Activated naive CD8-positive, alpha-beta T cell treated with anti-CD3 and anti-CD28 coated beads, Interleukin-2, amount 10 ng/mL, durations not matched to agents 7 days and 5 days (primary cell): ENCODE data around the gene S100A5. TPM values are rescaled to one million over a fixed set of nuclear protein-coding genes. Genes with fewer than 3 reads are reported as not detected.

Source experiments
- ATAC-seq: fragments of 150-1000 bp; cut with Tn5 transposase; one replicate; pipeline ENCODE4 v1.10.0; 2021; ENCODE audit warnings: low read depth, moderate library complexity
- POLR2A ChIA-PET: fragments of 350-600 bp; sonication (Branson Sonifier 250); formaldehyde crosslinking; loops from one replicate; lab custom pipeline; 2021; ENCODE audit warnings: antibody characterized with exemption; lab: Charles Lee
- DNase-seq: peaks from one replicate; pipeline ENCODE4 v3.0.0; 2021
- H3K27ac Mint-ChIP-seq: one replicate; pipeline ENCODE4 v1.8.0; 2022; ENCODE audit warnings: mild to moderate bottlenecking, mixed read lengths
- H3K27me3 Mint-ChIP-seq: one replicate; pipeline ENCODE4 v1.8.0; 2022; ENCODE audit warnings: mild to moderate bottlenecking, moderate library complexity, mixed read lengths
- H3K36me3 Mint-ChIP-seq: one replicate; pipeline ENCODE4 v1.8.0; 2021; ENCODE audit warnings: mild to moderate bottlenecking, mixed read lengths
- H3K4me1 Mint-ChIP-seq: one replicate; pipeline ENCODE4 v1.8.0; 2021; ENCODE audit warnings: mixed read lengths
- H3K4me3 Mint-ChIP-seq: one replicate; pipeline ENCODE4 v1.8.0; 2022; ENCODE audit warnings: mild to moderate bottlenecking, moderate library complexity, mixed read lengths
- H3K9me3 Mint-ChIP-seq: one replicate; pipeline ENCODE4 v1.8.0; 2021; ENCODE audit warnings: mixed read lengths
- total RNA-seq, 2 experiments: library from RNA; stranded (reverse); gene quantifications; one replicate each; pipeline ENCODE4 v1.2.3, GENCODE V29; 2021

S100A5 gene
- total RNA-seq, 2 experiments from 2014 or later, result 2.2 to 2.7 TPM

DNA sequence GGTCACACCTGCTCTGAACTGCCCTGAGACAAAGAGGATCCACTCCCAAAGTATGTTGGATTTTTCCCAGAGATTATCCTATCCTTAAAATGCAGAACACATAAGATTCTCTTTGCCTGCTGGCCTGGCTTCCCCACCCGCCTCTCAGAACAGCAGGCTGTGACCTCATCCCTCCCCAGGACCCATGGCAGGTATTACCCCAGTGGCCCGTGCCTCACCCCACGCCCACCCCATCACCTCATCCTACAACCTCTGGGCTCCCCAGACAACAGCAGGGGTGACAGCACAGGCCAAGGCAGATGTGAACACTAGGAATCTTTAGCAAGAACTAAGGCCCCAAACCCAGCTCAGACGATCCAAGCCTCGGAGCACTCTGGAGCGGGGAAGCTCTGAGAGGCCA, 45.2 kb downstream of the S100A5 start:
- no peaks in the 10 kb centered on the region for H3K36me3 Mint-ChIP-seq
- no peak overlapping the region for H3K4me3 Mint-ChIP-seq
- no peak for ATAC-seq
- no peaks in the 10 kb centered on the region for H3K9me3 Mint-ChIP-seq
- no peak for DNase-seq
- H3K4me1 Mint-ChIP-seq, result peaks cover 2% of the 10 kb centered on the region
- peaks cover 40% of the 10 kb centered on the region for H3K27me3 Mint-ChIP-seq
- POLR2A ChIA-PET, result no interaction called here
- no peak overlapping the region for H3K27ac Mint-ChIP-seq

DNA sequence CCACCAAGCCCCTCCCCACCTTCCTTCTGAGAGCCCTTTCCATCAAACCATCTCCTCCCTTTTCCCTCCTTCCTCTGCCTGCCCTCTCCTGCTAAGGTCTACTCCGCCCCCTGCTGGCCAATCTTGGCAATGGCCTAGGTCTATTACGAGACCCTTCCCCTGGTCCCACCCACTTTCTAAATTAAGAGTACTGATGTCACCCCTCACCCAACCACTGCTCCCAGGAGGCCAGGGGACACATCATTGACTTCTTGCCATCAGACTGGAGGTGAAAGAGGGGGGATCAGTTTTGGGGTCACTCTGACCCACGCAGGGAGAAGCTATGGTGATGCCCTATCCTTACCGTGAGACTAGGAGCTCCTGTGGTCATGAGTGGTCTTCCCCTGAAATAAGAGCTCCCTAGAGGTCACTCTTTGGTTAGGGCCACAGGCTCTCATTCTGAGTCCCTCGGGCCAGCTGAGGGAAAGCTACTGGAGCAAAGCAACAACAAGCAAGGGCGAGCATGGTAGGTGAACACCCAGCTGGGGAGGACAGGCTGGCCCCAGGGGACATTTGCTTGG, 45.7 kb downstream of the S100A5 start:
- Mint-ChIP-seq H3K4me1 (peaks cover 2% of the 10 kb centered on the region), H3K27me3 (peaks cover 37% of the 10 kb centered on the region), H3K36me3 (no peaks in the 10 kb centered on the region), H3K9me3 (no peaks in the 10 kb centered on the region), H3K27ac (no peak overlapping the region), H3K4me3 (no peak overlapping the region)
- POLR2A ChIA-PET, result no interaction called here
- ATAC-seq, result no peak
- peak; percentile 78 for DNase-seq

DNA sequence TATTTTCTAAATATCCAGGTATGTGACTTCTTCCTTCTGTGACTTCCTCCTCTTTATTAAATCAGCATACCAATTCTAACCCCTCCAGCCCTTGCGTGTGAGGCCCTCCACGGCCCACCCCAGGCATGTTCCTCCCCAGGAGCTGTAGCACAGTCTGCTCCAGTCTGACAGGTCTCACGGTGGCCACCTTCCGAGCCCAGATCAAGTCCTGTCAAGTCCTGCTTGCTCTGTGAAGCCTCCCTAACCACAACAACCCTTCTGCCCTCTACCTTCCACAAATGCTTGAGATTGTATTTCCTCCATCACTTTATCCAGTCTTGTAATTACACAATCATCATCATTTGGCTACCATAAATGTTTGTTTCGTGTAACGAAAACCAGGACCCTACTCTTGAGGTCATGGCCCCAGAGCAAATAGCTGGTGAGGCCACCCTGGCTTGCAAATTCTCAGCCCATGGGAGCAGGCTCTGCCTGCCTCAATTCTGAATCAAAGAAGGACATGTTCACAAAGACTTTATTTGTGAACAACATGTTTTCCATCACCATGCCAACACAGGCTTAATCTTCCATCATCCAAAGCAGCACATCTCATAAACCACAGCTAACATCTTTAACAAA, 47.3 kb downstream of the S100A5 start:
- Mint-ChIP-seq H3K27ac (no peak overlapping the region), H3K36me3 (no peaks in the 10 kb centered on the region), H3K27me3 (peaks cover 25% of the 10 kb centered on the region), H3K9me3 (no peaks in the 10 kb centered on the region), H3K4me3 (no peak overlapping the region), H3K4me1 (peaks cover 2% of the 10 kb centered on the region)
- DNase-seq (no peak), ATAC-seq (no peak)
- POLR2A ChIA-PET, result no interaction called here

DNA sequence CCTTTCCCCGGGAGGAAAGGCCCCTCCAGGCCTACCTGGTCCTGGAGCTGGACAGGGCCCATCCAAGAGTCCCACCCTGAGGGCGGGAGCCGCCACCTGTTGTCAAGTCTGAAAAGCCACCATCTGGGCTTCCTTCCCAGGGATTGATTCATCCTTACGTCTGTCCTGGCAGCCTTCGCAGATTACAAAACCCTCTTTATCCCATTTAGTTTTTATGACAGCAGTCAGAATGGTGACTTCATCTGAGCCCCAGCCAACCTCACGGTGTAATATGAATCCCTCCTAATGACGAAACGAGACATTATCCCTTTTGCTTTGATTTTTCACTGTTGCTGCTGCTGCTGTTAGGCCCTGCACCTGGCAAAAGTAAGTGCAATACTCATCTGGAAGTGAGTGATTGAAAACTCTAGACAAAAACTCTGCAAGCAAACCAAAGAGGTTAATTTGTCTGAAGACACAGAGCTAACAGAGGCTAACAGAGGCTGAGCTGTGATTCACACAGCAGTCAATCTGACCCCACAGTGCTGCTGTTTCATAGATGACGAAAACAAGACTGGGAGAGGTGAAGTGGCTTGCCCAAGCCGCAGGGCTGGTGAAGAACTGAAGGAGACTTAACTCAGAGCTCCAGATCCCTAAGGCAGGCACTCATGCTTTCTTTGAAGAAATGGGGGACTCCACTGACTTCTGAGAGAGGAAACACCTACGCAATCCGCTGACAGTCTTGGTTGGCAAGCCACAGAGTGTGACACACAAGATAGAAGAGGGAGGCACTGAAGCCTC, 50.3 kb downstream of the S100A5 start:
- peaks cover 2% of the 10 kb centered on the region for H3K4me1 Mint-ChIP-seq
- no peak overlapping the region for H3K27ac Mint-ChIP-seq
- H3K36me3 Mint-ChIP-seq, result no peaks in the 10 kb centered on the region
- DNase-seq (no peak), ATAC-seq (no peak)
- H3K4me3 Mint-ChIP-seq, result no peak overlapping the region
- POLR2A ChIA-PET, result no interaction called here
- no peaks in the 10 kb centered on the region for H3K9me3 Mint-ChIP-seq
- H3K27me3 Mint-ChIP-seq, result peaks cover 11% of the 10 kb centered on the region

DNA sequence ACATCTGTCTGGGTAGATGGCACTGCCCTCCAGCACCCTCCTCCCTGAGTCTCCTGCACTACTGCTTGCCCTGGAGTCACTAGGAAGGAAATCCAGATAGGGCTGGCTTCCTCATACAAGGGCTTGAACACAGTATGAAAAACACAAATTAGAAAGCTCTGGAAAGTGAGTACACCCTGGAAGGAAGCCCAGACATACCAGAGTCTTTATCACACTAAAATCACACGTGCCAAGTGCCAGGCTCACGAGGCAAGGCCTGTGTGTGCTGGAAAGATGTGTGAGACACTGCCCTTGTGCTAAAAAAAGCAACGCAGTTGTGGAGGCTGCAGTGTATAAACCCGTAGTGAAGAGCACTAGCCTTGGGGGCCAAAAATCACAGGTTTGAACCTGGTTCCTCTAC, 52.0 kb downstream of the S100A5 start:
- H3K36me3 Mint-ChIP-seq, result no peaks in the 10 kb centered on the region
- no peaks in the 10 kb centered on the region for H3K9me3 Mint-ChIP-seq
- H3K27ac Mint-ChIP-seq, result no peak overlapping the region
- no peak overlapping the region for H3K4me3 Mint-ChIP-seq
- H3K27me3 Mint-ChIP-seq, result peaks cover 17% of the 10 kb centered on the region
- no peak for ATAC-seq
- POLR2A ChIA-PET, result no interaction called here
- DNase-seq, result no peak
- H3K4me1 Mint-ChIP-seq, result peaks cover 2% of the 10 kb centered on the region

DNA sequence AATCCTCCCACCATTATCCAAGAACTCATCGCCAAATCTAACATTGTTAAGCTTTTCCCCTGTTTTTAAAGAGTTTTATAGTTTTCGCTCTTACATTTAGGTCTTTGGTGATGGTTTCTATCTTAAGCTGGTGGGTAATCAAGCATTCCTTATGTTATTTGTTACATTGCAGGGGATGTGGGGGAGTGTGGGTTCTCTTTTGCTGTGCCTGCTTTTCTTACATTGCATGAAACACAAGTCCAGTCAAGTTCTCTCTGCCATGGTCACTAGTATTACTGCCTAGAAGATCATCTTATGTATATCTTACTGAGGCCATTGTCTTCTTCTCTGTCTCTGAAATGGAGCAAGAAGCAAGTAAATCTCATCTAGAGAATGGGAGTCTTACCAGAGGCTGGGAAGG, 53.0 kb downstream of the S100A5 start:
- DNase-seq, result no peak
- H3K27me3 Mint-ChIP-seq, result peaks cover 23% of the 10 kb centered on the region
- POLR2A ChIA-PET, result no interaction called here
- no peak overlapping the region for H3K27ac Mint-ChIP-seq
- no peak overlapping the region for H3K4me3 Mint-ChIP-seq
- H3K4me1 Mint-ChIP-seq, result peaks cover 2% of the 10 kb centered on the region
- no peak for ATAC-seq
- no peaks in the 10 kb centered on the region for H3K9me3 Mint-ChIP-seq
- no peaks in the 10 kb centered on the region for H3K36me3 Mint-ChIP-seq

Other genes starting within 250 kb of the S100A5 start
- gene PGLYRP3, start 228.0 kb downstream of the S100A5 start, total RNA-seq, result not detected
- not detected for gene PGLYRP4, start 192.1 kb downstream of the S100A5 start, total RNA-seq
- 1 to 10 TPM; 4.5 to 4.8 TPM for gene S100A9, start 183.1 kb downstream of the S100A5 start, total RNA-seq
- gene S100A12, start 165.3 kb downstream of the S100A5 start, total RNA-seq, result not detected
- gene S100A8, start 149.9 kb downstream of the S100A5 start, total RNA-seq, result 1 to 10 TPM in 1 of 2 experiments, under 1 TPM in 1; 0.94 to 1.2 TPM
- gene S100A7A, start 124.4 kb downstream of the S100A5 start, total RNA-seq, result not detected
- gene S100A7, start 80.3 kb downstream of the S100A5 start, total RNA-seq, result not detected
- gene S100A6, start 4.9 kb downstream of the S100A5 start, total RNA-seq, result 100 to 1,000 TPM; 365 to 373 TPM
- 100 to 1,000 TPM; 385 to 394 TPM for gene S100A4, start 4.9 kb upstream of the S100A5 start, total RNA-seq
- gene S100A3, start 8.3 kb upstream of the S100A5 start, total RNA-seq, result not detected
- gene S100A2, start 24.9 kb upstream of the S100A5 start, total RNA-seq, result not detected
- not detected for gene S100A16, start 72.2 kb upstream of the S100A5 start, total RNA-seq
- gene S100A14, start 75.4 kb upstream of the S100A5 start, total RNA-seq, result not detected
- gene S100A13, start 86.6 kb upstream of the S100A5 start, total RNA-seq, result 1 to 10 TPM; 4.8 to 5.3 TPM
- not detected for gene S100A1, start 87.5 kb upstream of the S100A5 start, total RNA-seq
- gene CHTOP, start 93.1 kb upstream of the S100A5 start, total RNA-seq, result 100 to 1,000 TPM in 1 of 2 experiments, 10 to 100 TPM in 1; 98.1 to 105 TPM
- gene SNAPIN, start 117.8 kb upstream of the S100A5 start, total RNA-seq, result 10 to 100 TPM; 37.9 TPM
- gene ILF2, start 130.1 kb upstream of the S100A5 start, total RNA-seq, result 100 to 1,000 TPM; 141 to 142 TPM
- gene NPR1, start 137.8 kb upstream of the S100A5 start, total RNA-seq, result not detected
- 10 to 100 TPM; 53.6 to 57.2 TPM for gene INTS3, start 187.1 kb upstream of the S100A5 start, total RNA-seq
- 10 to 100 TPM; 38.9 to 44.0 TPM for gene SLC27A3, start 234.5 kb upstream of the S100A5 start, total RNA-seq